ENCODE data around the gene PIK3AP1. TPM values are rescaled to one million over a fixed set of nuclear protein-coding genes. Genes with fewer than 3 reads are reported as not detected.

PIK3AP1 gene
- total RNA-seq, 2 donors from 2014 or later, result 3.8 to 15.6 TPM

DNA sequence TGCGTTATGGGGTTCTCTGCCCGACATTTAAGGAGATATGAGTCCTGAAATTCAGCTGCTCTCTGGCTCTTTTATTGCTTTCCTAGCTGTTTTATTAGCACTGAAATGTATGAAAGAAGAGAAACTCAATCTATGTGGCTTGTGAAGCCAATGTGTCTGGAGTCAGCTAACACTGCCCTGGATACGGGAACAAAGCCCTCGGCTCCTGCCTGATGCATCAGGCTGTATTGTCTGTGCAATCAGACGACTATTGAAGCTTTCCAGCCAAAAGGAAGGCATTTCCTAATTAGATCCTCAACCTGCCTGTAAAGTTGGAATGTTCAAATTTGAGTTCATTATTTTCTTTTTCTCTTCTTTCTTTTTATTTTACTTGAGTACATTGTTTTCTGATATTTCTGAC, 111.5 kb downstream of the PIK3AP1 start:
- H3K4me1 ChIP-seq (replicated peaks), result peaks cover 5% of the 10 kb centered on the region
- intact Hi-C loops (cut with DNase I), result no loop called here
- WGBS, result 39% methylated on average over 5 of the region's 5 CpGs
- H3K4me3 ChIP-seq, result no peak overlapping the region
- H3K36me3 ChIP-seq, result no peaks in the 10 kb centered on the region
- TF ChIP-seq, protein P1, sequence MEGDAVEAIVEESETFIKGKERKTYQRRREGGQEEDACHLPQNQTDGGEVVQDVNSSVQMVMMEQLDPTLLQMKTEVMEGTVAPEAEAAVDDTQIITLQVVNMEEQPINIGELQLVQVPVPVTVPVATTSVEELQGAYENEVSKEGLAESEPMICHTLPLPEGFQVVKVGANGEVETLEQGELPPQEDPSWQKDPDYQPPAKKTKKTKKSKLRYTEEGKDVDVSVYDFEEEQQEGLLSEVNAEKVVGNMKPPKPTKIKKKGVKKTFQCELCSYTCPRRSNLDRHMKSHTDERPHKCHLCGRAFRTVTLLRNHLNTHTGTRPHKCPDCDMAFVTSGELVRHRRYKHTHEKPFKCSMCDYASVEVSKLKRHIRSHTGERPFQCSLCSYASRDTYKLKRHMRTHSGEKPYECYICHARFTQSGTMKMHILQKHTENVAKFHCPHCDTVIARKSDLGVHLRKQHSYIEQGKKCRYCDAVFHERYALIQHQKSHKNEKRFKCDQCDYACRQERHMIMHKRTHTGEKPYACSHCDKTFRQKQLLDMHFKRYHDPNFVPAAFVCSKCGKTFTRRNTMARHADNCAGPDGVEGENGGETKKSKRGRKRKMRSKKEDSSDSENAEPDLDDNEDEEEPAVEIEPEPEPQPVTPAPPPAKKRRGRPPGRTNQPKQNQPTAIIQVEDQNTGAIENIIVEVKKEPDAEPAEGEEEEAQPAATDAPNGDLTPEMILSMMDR (IDR thresholded peaks at IDR 0.05), result no peak
- TF ChIP-seq POLR2AphosphoS5 (IDR thresholded peaks at IDR 0.05) (no peak), POLR2A (IDR thresholded peaks at IDR 0.05) (no peak)
- H3K27me3 ChIP-seq (replicated peaks; ENCODE audit: insufficient read depth), result no peaks in the 10 kb centered on the region
- H3K9me3 ChIP-seq, result no peaks in the 10 kb centered on the region
- H3K27ac ChIP-seq, result no peak overlapping the region
- no peak for DNase-seq (ENCODE audit: low spot score)

DNA sequence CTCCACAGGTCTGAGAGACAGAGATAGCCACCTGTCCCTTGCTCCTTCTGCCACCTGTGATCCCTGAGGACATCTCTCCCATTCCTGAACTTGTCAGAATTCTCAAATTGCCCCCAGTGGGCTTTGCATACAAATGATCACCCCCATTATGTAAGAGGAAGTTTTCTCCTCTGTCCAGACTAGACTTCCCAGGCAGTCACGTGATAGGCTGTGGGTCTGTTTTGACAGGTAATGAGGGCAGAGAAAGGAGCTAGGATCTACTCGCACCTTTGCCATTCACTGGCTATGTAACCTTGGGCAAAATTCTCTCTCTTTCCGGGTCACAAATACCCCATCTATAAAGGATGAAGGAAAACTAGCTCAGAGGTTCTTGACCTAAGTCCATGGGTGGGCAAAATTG, 112.1 kb downstream of the PIK3AP1 start:
- TF ChIP-seq, protein P1 (IDR thresholded peaks at IDR 0.05), result no peak
- TF ChIP-seq POLR2AphosphoS5 (IDR thresholded peaks at IDR 0.05) (no peak), POLR2A (IDR thresholded peaks at IDR 0.05) (no peak)
- Histone ChIP-seq H3K36me3 (no peaks in the 10 kb centered on the region), H3K4me3 (no peak overlapping the region), H3K4me1 (replicated peaks) (peaks cover 5% of the 10 kb centered on the region), H3K27me3 (replicated peaks; ENCODE audit: insufficient read depth) (no peaks in the 10 kb centered on the region), H3K9me3 (no peaks in the 10 kb centered on the region), H3K27ac (no peak overlapping the region)
- intact Hi-C loops (cut with DNase I), result no loop called here
- no peak for DNase-seq (ENCODE audit: low spot score)
- WGBS, result 52% methylated on average over 3 of the region's 3 CpGs

DNA sequence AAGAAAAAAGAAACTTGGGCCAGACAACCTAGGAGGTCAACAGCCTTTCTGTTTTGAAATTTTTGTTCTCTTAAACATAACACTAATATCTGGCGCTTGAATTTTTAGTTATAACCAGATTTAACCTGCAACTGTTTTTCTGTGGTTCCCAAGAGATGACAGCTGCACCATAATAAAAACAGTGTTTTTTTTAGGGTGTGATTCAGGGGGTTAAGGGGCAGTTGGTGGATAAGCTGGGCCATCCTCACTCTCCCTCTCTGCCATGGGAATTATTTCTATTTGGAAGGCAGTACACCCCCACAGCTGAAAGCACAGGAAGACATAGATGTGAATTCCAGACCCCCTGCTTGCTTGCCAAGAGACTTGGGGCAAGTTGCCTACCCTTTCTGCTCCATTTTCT, 113.4 kb downstream of the PIK3AP1 start:
- Histone ChIP-seq H3K9me3 (no peaks in the 10 kb centered on the region), H3K36me3 (no peaks in the 10 kb centered on the region), H3K4me1 (replicated peaks) (peaks cover 2% of the 10 kb centered on the region), H3K27ac (no peak overlapping the region), H3K4me3 (no peak overlapping the region), H3K27me3 (replicated peaks; ENCODE audit: insufficient read depth) (no peaks in the 10 kb centered on the region)
- DNase-seq (ENCODE audit: low spot score), result no peak
- 97% methylated on average over 1 of the region's 1 CpG for WGBS
- TF ChIP-seq, protein P1 (IDR thresholded peaks at IDR 0.05), result no peak
- TF ChIP-seq POLR2A (IDR thresholded peaks at IDR 0.05), result no peak
- no peak for TF ChIP-seq POLR2AphosphoS5 (IDR thresholded peaks at IDR 0.05)
- intact Hi-C loops (cut with DNase I), result no loop called here

DNA sequence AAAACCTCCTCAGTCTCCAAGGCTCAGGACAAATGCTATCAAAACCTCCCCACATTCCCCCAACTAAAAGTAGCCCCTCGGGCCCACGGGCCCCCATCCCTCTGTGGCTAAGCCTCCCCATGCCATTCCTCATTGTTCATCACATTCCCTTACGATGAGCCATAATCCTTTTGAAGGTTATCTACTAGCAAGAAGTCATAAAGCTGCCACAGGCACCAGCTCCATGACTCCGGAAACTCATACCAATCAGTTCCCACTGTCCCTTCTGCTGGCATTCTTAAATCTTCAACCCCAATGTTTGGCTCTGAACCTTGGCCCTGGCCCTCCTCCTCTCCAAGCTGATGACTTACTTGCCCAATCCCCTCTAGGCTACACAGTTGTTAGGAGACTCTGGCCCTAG, 114.1 kb downstream of the PIK3AP1 start:
- TF ChIP-seq, protein P1 (IDR thresholded peaks at IDR 0.05), result no peak
- Histone ChIP-seq H3K27ac (no peak overlapping the region), H3K36me3 (no peaks in the 10 kb centered on the region), H3K4me1 (replicated peaks) (no peaks in the 10 kb centered on the region), H3K4me3 (no peak overlapping the region), H3K9me3 (no peaks in the 10 kb centered on the region), H3K27me3 (replicated peaks; ENCODE audit: insufficient read depth) (no peaks in the 10 kb centered on the region)
- DNase-seq (ENCODE audit: low spot score), result no peak
- intact Hi-C loops (cut with DNase I), result no loop called here
- 67% methylated on average over 4 of the region's 4 CpGs for WGBS

DNA sequence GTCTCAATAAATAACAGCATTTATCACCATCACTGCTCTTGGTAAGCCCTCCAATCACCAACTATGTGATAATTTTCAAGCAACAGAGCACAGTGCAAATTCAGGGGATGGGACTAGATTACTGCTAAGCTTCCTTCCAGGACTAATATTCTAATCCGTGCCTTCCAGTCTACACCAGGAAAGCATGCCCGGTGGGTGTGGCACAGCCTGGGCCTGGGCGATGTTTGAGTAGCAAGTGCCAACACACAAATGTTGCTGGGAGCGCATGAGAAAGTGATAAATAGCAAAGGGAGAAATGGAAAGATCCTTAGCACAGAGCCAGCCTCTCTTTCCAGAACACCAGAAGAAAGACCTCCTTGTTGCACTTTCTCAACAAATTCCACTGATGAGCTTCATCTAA, 120.0 kb downstream of the PIK3AP1 start:
- Histone ChIP-seq H3K27ac (no peak overlapping the region), H3K9me3 (no peaks in the 10 kb centered on the region), H3K4me3 (no peak overlapping the region), H3K4me1 (replicated peaks) (no peaks in the 10 kb centered on the region), H3K27me3 (replicated peaks; ENCODE audit: insufficient read depth) (no peaks in the 10 kb centered on the region), H3K36me3 (no peaks in the 10 kb centered on the region)
- DNase-seq (ENCODE audit: low spot score), result peak; percentile 20
- 51% methylated on average over 4 of the region's 4 CpGs for WGBS
- intact Hi-C loops (cut with DNase I), result no loop called here
- TF ChIP-seq POLR2AphosphoS5 (IDR thresholded peaks at IDR 0.05), result no peak
- TF ChIP-seq, protein P1 (IDR thresholded peaks at IDR 0.05), result no peak

Data from prostate gland (tissue), 2 donors.